ENCODE results near the gene PPP1R27.

- TF ChIP-seq SIN3A (IDR thresholded peaks at IDR 0.05; ENCODE audit: borderline replicate concordance, insufficient read depth, low read length) (no peak), FOXP2 (optimal IDR thresholded peaks at IDR 0.05; ENCODE audit: borderline replicate concordance, extremely low read depth, extremely low read length, insufficient read depth) (no peak)
These were observed 27.6 kb downstream of the PPP1R27 start for GRCh38 chr17:81807210-81807719.

All from PFSK-1 (cell line).